Measurements from ENCODE around the gene AKIRIN1. TPM values are rescaled to one million over a fixed set of nuclear protein-coding genes. Genes with fewer than 3 reads are reported as not detected.
A peak's percentile ranks its signal among the peaks of the same experiment; 100 is the strongest.

AKIRIN1 gene, protein sequence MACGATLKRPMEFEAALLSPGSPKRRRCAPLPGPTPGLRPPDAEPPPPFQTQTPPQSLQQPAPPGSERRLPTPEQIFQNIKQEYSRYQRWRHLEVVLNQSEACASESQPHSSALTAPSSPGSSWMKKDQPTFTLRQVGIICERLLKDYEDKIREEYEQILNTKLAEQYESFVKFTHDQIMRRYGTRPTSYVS
- total RNA-seq (2014; rRNA removed; shearing (Covaris generic)) (35.0 and 40.0 TPM in 2 replicates), total RNA-seq (2022) (47.0 and 50.4 TPM in 2 replicates), Bru-seq, nascent RNA (percentile 89 among the genes with signal in this experiment), BruChase-seq, experiment 1, labeled RNA remaining after a 6-hour chase (percentile 88 among the genes with signal in this experiment), BruChase-seq, experiment 2, labeled RNA remaining after a 2-hour chase (percentile 96 among the genes with signal in this experiment)
- long read RNA-seq, transcript AKIRIN1-203 (4 exons, 1,243 nt): minor isoform, 7 of 216 reads
- long read RNA-seq, transcript AKIRIN1-202 (5 exons, 2,741 nt): major isoform, 198 of 216 reads
- long read RNA-seq, partial matches to known transcripts: 1 of 216 reads
- long read RNA-seq, other reads (novel, unspliced or antisense): 9 of 216 reads

DNA sequence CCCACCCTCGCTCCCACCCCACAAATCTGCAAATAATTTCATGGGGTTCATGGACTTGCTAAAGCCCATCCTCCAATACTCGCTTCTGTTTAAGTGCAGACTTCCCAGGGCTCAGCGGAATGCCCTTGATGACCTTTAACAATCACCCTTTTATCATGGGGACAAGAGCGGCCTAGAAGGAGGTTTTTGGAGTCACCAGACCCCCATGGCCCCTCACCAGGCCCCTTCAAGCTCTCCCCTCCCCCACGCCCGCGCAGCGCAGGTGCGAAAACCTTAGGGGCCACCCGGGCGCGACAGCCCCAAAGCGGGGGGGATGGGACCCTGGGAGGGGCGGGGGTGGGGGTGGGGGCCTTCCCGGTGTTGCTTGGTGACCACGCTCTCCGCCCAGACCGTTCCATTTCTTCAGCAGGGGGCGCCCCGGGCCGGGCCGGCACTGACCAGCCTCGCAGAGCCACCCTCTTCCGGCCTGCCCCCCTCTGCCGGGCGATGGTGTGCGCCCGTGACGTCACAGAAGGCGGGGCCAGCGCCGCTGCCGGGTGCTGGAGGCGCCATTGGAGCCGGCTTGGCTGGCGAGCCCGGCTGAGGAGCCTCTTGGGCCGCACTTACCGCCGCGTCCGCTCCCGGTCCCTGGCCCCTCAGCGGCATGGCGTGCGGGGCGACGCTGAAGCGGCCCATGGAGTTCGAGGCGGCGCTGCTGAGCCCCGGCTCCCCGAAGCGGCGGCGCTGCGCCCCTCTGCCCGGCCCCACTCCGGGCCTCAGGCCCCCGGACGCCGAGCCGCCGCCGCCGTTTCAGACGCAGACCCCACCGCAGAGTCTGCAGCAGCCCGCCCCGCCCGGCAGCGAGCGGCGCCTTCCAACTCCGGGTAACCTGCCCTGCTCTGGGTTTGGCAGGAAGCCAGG lies at the start of gene AKIRIN1:
Gene AKIRIN1 (plus strand): TSS at position 539 of the 900 bp plus-strand sequence. CDS start 105 bp downstream, at position 644.
- Histone ChIP-seq H3K4me3 (ENCODE audit: low read depth, low read length, poor library complexity, severe bottlenecking) (peak within 1 kb of the TSS; percentile 93), H3K4me2 (ENCODE audit: low read length) (peak within 1 kb of the TSS; percentile 77), H3K9me2 (ENCODE audit: insufficient read depth, low read length) (no peaks in the 10 kb centered on the region), H3K9me3 (ENCODE audit: low read length) (no peaks in the 10 kb centered on the region), H3K27ac (ENCODE audit: low read depth, low read length, poor library complexity, severe bottlenecking) (peak within 1 kb of the TSS; percentile 57), H3K4me1 (ENCODE audit: insufficient read depth, low read length, poor library complexity, severe bottlenecking) (peaks cover 19% of the 10 kb centered on the region), H2AFZ (ENCODE audit: low read length) (peak within 1 kb of the TSS; percentile 80; the same call in 1 of the 2 replicates), H3K36me3 (ENCODE audit: insufficient read depth, low read length) (peaks cover 34% of the 10 kb centered on the region), H4K20me1 (ENCODE audit: insufficient read depth, low read length) (peaks cover 13% of the 10 kb centered on the region), H3K79me2 (ENCODE audit: insufficient read depth, low read depth, low read length) (peaks cover 47% of the 10 kb centered on the region)
- no TSS peak for BruUV-seq (replicated peaks)
- ChIA-PET POLR2A (interaction anchor here (0.6 to 0.8 kb wide), 7 partner anchors 11 to 1235 kb away, joined by 3 to 5 read pairs (median 4); partner anchors contain the start of gene NDUFS5), CTCF (ENCODE audit: unreplicated experiment) (no interaction called here)
- DNase-seq (ENCODE audit: low spot score): peak; percentile 95
- intact Hi-C loops (cut with micrococcal nuclease; ENCODE audit: unreplicated experiment): loop anchor here (1.0 to 5.0 kb wide), 2 partner anchors 101 to 118 kb away; partner anchors contain the start of gene MYCBP
- no peak for TF ChIP-seq EZH2phosphoT487 (IDR thresholded peaks at IDR 0.05; ENCODE audit: borderline replicate concordance, low read depth, low read length)
- TF ChIP-seq, protein P1, sequence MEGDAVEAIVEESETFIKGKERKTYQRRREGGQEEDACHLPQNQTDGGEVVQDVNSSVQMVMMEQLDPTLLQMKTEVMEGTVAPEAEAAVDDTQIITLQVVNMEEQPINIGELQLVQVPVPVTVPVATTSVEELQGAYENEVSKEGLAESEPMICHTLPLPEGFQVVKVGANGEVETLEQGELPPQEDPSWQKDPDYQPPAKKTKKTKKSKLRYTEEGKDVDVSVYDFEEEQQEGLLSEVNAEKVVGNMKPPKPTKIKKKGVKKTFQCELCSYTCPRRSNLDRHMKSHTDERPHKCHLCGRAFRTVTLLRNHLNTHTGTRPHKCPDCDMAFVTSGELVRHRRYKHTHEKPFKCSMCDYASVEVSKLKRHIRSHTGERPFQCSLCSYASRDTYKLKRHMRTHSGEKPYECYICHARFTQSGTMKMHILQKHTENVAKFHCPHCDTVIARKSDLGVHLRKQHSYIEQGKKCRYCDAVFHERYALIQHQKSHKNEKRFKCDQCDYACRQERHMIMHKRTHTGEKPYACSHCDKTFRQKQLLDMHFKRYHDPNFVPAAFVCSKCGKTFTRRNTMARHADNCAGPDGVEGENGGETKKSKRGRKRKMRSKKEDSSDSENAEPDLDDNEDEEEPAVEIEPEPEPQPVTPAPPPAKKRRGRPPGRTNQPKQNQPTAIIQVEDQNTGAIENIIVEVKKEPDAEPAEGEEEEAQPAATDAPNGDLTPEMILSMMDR (conservative IDR thresholded peaks at IDR 0.05; ENCODE audit: low read length): no peak

DNA sequence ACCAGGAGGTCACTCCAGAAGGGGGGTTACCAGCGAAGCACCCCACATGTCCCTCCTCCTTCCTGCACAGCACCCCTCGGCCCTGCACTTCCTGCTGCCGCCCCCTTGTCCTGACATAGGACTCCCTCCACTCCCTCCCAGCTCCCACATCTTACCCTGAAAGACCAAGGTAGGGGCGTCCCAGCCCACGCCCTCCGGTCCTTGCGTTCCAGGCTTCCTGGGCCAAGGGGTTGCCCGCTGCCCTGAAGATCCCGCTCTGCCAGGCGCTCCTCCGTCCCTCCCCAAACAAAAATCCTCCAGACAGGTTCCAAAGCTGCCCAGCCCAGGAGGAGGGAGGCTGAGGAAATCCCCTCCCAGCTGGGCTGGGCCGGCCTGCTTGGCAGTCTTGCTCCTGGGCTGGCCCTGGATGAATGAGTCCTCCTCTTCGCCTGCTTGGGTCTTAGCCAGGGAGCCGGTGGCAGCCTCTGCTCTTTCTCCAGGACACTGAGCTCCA lies 49.5 kb upstream of the AKIRIN1 start, which contains the start of gene RHBDL2:
Gene RHBDL2 (minus strand): TSS at position 304 of the 493 bp plus-strand sequence. CDS start 22,618 bp downstream, outside the sequence.
- no peak within 1 kb of the TSS for H3K27ac ChIP-seq (ENCODE audit: low read depth, low read length, poor library complexity, severe bottlenecking)
- no peak for DNase-seq (ENCODE audit: low spot score)
- no peaks in the 10 kb centered on the region for H3K36me3 ChIP-seq (ENCODE audit: insufficient read depth, low read length)
- ChIA-PET CTCF (ENCODE audit: unreplicated experiment) (no interaction called here), POLR2A (no interaction called here)
- no peaks in the 10 kb centered on the region for H4K20me1 ChIP-seq (ENCODE audit: insufficient read depth, low read length)
- no peak within 1 kb of the TSS for H3K4me3 ChIP-seq (ENCODE audit: low read depth, low read length, poor library complexity, severe bottlenecking)
- no peak within 1 kb of the TSS for H3K4me2 ChIP-seq (ENCODE audit: low read length)
- H2AFZ ChIP-seq (ENCODE audit: low read length): no peak within 1 kb of the TSS
- H3K4me1 ChIP-seq (ENCODE audit: insufficient read depth, low read length, poor library complexity, severe bottlenecking): no peaks in the 10 kb centered on the region
- no peaks in the 10 kb centered on the region for H3K79me2 ChIP-seq (ENCODE audit: insufficient read depth, low read depth, low read length)
- H3K9me2 ChIP-seq (ENCODE audit: insufficient read depth, low read length): no peaks in the 10 kb centered on the region
- BruUV-seq (replicated peaks): no TSS peak
- intact Hi-C loops (cut with micrococcal nuclease; ENCODE audit: unreplicated experiment): no loop called here
- no peaks in the 10 kb centered on the region for H3K9me3 ChIP-seq (ENCODE audit: low read length)
- TF ChIP-seq, protein P1 (conservative IDR thresholded peaks at IDR 0.05; ENCODE audit: low read length): no peak
- TF ChIP-seq EZH2phosphoT487 (IDR thresholded peaks at IDR 0.05; ENCODE audit: borderline replicate concordance, low read depth, low read length): no peak
